Osteoblast (primary cell): Measurements from ENCODE around the gene NDUFA13. TPM values are rescaled to one million over a fixed set of nuclear protein-coding genes. Genes with fewer than 3 reads are reported as not detected.

ENCODE experiments used
- DNase-seq: peaks from one replicate; pipeline ENCODE4 v3.0.0; 2011; ENCODE audit warnings: low spot score, mixed read lengths; ENCODE audit not compliant: insufficient read length; ENCODE audit errors: missing footprints
- H2AFZ ChIP-seq: 2 replicates; pipeline ENCODE4 v1.6.0; 2011; ENCODE audit warnings: mild to moderate bottlenecking, low read length
- H3K27ac ChIP-seq: 2 replicates; pipeline ENCODE4 v1.5.1; 2011; ENCODE audit warnings: mild to moderate bottlenecking, low read depth, low read length, moderate library complexity
- H3K27me3 ChIP-seq: 2 replicates; pipeline ENCODE4 v1.6.0; 2012; ENCODE audit warnings: mild to moderate bottlenecking, control low read depth, inconsistent platforms, low read length, moderate library complexity; ENCODE audit not compliant: insufficient read depth
- H3K36me3 ChIP-seq: 2 replicates; pipeline ENCODE4 v1.5.1; 2011; ENCODE audit warnings: mild to moderate bottlenecking, low read length, control low read depth, moderate library complexity; ENCODE audit not compliant: insufficient read depth
- H3K4me1 ChIP-seq: 2 replicates; pipeline ENCODE4 v1.5.1; 2011; ENCODE audit warnings: mild to moderate bottlenecking, low read length, control low read depth, moderate library complexity; ENCODE audit not compliant: insufficient read depth
- H3K4me2 ChIP-seq: 2 replicates; pipeline ENCODE4 v1.6.0; 2011; ENCODE audit warnings: mild to moderate bottlenecking, low read length; ENCODE audit not compliant: insufficient read depth
- H3K4me3 ChIP-seq: fragments of 200-600 bp; sonication (generic); 3 replicates; pipeline ENCODE4 v1.5.1; 2012; ENCODE audit warnings: mild to moderate bottlenecking, low read length, inconsistent platforms; ENCODE audit not compliant: insufficient read depth
- H3K79me2 ChIP-seq: 2 replicates; pipeline ENCODE4 v1.6.0; 2012; ENCODE audit warnings: mild to moderate bottlenecking, low read length, control low read depth, inconsistent platforms; ENCODE audit not compliant: insufficient read depth
- H3K9me3 ChIP-seq: 2 replicates; pipeline ENCODE4 v1.5.1; 2011; ENCODE audit warnings: low read depth, low read length, control low read depth
- H4K20me1 ChIP-seq: 2 replicates; pipeline ENCODE4 v1.6.0; 2012; ENCODE audit warnings: mild to moderate bottlenecking, low read length, control low read depth; ENCODE audit not compliant: insufficient read depth
- CTCF ChIP-seq: IDR thresholded peaks from 2 replicates; pipeline ENCODE4 v1.5.1; 2011; ENCODE audit warnings: mild to moderate bottlenecking, low read depth, low read length, moderate library complexity; ENCODE audit errors: extremely low read depth
- total RNA-seq: library from RNA; depleted of rRNA; stranded (reverse); fragments of >200 nt; gene quantifications from 2 replicates; pipeline ENCODE4 v1.2.3, GENCODE V29; 2012

Gene NDUFA13
- total RNA-seq, 1 donor: 160 TPM

GRCh38 chr19:19559931-19560330, 43.9 kb downstream of the NDUFA13 start:
- Histone ChIP-seq H2AFZ (no peak overlapping the region), H4K20me1 (no peaks in the 10 kb centered on the region), H3K36me3 (no peaks in the 10 kb centered on the region), H3K4me3 (no peak overlapping the region), H3K4me1 (no peaks in the 10 kb centered on the region), H3K27ac (no peak overlapping the region), H3K27me3 (no peaks in the 10 kb centered on the region), H3K4me2 (no peak overlapping the region), H3K9me3 (no peaks in the 10 kb centered on the region), H3K79me2 (no peaks in the 10 kb centered on the region)
- no peak for TF ChIP-seq CTCF
- no peak for DNase-seq

- Histone ChIP-seq H3K4me2 (no peak overlapping the region), H4K20me1 (no peaks in the 10 kb centered on the region), H2AFZ (no peak overlapping the region), H3K4me1 (peaks cover 9% of the 10 kb centered on the region), H3K79me2 (no peaks in the 10 kb centered on the region), H3K9me3 (no peaks in the 10 kb centered on the region), H3K27me3 (no peaks in the 10 kb centered on the region), H3K36me3 (no peaks in the 10 kb centered on the region), H3K4me3 (no peak overlapping the region), H3K27ac (no peak overlapping the region)
- DNase-seq: peak; percentile 32
- no peak for TF ChIP-seq CTCF
Observed at GRCh38 chr19:19561946-19562664, 46.1 kb downstream of the NDUFA13 start.

- peak; percentile 87 for DNase-seq
- Histone ChIP-seq H3K27ac (no peak overlapping the region), H3K36me3 (no peaks in the 10 kb centered on the region), H4K20me1 (no peaks in the 10 kb centered on the region), H3K4me2 (no peak overlapping the region), H3K27me3 (no peaks in the 10 kb centered on the region), H3K9me3 (no peaks in the 10 kb centered on the region), H2AFZ (no peak overlapping the region), H3K79me2 (no peaks in the 10 kb centered on the region), H3K4me1 (peaks cover 9% of the 10 kb centered on the region), H3K4me3 (no peak overlapping the region)
- no peak for TF ChIP-seq CTCF
Observed at GRCh38 chr19:19562665-19563347, 46.8 kb downstream of the NDUFA13 start.

- H3K27me3 ChIP-seq: no peaks in the 10 kb centered on the region
- no peaks in the 10 kb centered on the region for H3K36me3 ChIP-seq
- no peaks in the 10 kb centered on the region for H3K79me2 ChIP-seq
- no peaks in the 10 kb centered on the region for H4K20me1 ChIP-seq
- no peak overlapping the region for H2AFZ ChIP-seq
- no peaks in the 10 kb centered on the region for H3K9me3 ChIP-seq
- TF ChIP-seq CTCF: no peak
- peaks cover 9% of the 10 kb centered on the region for H3K4me1 ChIP-seq
- no peak overlapping the region for H3K4me2 ChIP-seq
- no peak overlapping the region for H3K4me3 ChIP-seq
- DNase-seq: peak; percentile 18
- H3K27ac ChIP-seq: no peak overlapping the region
Observed at GRCh38 chr19:19563348-19563848, 47.4 kb downstream of the NDUFA13 start.
